Epithelial cell of esophagus (primary cell): ENCODE data around the gene CPED1.

Experiments used
- DNase-seq: peaks from one replicate; pipeline ENCODE4 v3.0.0; 2010; ENCODE audit warnings: low read depth
- H3K4me3 ChIP-seq: 2 replicates; pipeline ENCODE4 v1.5.1; 2011; ENCODE audit warnings: mild to moderate bottlenecking, low read length, control low read depth
- TF ChIP-seq, protein P1 (sequence below): IDR thresholded peaks from 2 replicates; pipeline ENCODE4 v1.5.1; 2011; ENCODE audit warnings: low read depth, mild to moderate bottlenecking, low read length, control low read depth, inconsistent platforms; ENCODE audit not compliant: insufficient read depth; ENCODE audit errors: missing control alignments

The CPED1 gene

DNA sequence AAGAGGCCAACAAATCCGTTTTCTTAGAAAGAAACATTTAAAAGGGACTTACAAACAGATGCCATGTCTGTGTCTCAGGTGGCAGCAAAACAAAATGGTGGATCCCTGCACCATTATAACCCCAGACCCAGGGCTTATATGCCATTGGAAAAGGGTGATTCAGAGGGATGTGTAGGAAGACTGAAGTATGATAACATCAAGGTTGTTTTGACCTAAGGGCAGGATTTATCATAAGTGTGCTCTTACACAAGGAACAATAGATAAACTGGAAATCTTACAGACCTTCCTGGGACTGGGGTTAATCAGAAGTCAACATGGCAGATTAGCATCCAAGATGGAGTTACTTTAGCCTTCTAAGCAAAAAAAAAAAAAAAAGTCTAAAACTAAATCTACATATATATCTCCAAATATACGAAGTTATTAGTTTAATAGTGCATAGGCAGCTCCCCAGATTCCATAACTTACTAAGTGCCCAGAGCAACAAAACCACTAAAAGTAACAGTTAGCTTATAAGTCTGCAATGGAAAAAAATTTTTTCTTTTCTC is 306.0 kb downstream of the CPED1 start:
- TF ChIP-seq, protein P1, sequence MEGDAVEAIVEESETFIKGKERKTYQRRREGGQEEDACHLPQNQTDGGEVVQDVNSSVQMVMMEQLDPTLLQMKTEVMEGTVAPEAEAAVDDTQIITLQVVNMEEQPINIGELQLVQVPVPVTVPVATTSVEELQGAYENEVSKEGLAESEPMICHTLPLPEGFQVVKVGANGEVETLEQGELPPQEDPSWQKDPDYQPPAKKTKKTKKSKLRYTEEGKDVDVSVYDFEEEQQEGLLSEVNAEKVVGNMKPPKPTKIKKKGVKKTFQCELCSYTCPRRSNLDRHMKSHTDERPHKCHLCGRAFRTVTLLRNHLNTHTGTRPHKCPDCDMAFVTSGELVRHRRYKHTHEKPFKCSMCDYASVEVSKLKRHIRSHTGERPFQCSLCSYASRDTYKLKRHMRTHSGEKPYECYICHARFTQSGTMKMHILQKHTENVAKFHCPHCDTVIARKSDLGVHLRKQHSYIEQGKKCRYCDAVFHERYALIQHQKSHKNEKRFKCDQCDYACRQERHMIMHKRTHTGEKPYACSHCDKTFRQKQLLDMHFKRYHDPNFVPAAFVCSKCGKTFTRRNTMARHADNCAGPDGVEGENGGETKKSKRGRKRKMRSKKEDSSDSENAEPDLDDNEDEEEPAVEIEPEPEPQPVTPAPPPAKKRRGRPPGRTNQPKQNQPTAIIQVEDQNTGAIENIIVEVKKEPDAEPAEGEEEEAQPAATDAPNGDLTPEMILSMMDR = no peak
- peak; percentile 18 for DNase-seq

DNA sequence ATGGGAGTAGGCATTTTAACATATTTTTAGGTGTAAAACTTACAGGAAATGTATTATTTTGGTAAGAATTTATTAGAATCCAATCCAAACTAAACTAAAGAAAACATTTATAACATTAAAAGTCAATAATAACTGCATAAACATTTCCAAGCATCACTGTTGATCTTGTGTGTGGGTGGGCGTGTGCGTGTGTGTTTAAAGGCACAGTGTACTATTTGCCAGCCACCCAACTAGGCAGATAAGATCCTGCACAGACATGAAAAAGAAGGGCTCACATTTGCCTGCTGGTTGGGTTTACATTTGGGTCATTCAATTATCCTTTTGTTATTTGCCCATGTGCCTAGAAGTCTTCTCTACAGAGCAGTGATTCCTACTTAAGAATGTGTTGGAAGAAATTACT is 309.3 kb downstream of the CPED1 start:
- TF ChIP-seq, protein P1 = no peak
- no peak for DNase-seq
- H3K4me3 ChIP-seq = no peak overlapping the region

More for the DNA sequence above, 306.0 kb downstream of the CPED1 start:
- H3K4me3 ChIP-seq = no peak overlapping the region

DNA sequence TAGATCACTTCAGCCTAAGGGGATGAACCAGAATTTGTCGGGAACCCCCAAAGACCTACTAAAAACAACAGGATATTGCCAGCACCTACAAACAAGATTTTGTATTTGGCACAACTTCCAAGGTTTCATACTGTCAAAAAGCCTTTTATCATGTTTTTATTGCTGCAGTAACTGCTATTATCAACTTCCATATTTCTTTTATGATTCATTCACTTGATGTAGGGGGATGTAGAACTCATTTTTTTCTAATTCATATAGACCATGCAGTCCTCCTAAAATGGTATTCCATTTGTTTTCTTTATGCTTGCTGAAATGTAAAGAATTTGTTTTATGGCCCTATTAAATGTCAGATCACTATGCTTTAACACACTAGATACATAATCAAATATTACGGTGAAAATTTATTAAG is 310.3 kb downstream of the CPED1 start:
- TF ChIP-seq, protein P1 = no peak
- H3K4me3 ChIP-seq = no peak overlapping the region
- DNase-seq = no peak

DNA sequence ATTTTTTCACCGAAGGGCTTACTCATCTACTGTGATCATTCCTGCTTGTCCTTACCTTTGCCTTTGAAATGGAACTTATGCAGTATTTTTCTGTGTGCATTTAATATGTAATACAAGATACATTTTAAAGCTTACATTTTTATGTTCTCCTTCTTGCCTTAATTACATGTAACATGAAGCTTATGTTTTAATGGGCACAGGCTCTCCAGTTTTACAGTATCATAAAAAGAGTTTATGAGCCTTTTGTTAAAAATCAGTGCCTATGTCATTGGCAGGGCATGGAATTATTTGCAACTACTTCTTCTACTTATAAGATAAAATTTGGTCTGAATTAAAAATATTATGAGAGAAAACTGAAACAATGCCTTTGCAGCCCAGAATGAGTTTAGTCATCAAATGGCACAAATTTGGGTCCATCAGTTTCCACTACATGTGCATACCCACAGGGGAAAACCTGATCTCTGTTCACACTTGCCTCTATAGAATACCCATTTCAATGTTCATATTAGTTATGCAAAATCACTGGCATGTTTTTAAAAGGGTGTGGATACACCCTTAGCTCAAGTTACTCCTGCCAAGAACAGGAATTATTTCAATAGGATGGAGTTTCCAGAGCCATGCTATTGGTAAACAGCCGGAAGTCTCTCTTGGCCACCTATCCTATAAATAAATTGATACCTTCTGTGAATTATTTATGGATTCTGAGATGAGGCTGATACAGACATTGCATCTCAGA is 312.3 kb downstream of the CPED1 start:
- TF ChIP-seq, protein P1 = no peak
- no peak overlapping the region for H3K4me3 ChIP-seq
- DNase-seq = peak; percentile 17

DNA sequence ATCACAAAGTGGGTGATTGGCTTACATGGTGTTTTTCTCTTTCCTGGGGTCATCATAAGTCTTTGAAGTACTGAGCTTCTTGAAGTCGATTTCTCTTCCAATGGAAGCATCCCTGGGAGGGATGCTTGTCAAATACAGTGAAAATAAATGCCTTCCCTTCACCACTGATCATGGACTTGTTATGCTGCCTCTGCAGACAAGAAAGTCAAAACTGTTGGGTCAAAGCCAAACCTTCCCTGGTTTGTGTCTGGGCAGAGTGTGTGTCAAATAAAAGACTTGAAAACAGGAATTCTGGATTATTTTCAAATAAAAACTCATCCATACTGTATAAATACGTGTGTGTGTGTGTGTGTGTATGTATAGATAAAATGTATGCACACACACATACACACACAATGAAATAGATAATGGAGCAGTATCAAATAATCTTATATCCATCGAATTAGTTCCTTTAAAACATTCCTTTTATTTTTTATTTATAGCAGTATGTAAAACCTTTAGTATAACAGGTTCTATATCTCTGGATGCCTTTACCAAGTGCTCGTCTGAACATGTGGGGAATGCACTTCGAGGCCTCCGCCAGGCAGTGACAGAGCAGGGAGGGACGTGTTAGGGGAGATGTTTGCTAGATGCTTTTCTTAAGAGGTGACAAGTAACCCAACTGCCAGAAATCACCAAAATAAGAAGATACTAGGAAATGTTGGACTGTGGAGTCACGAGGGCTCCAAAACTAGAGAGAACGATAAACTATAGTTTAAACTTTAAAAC is 313.1 kb downstream of the CPED1 start:
- no peak overlapping the region for H3K4me3 ChIP-seq
- TF ChIP-seq, protein P1 = no peak
- DNase-seq = peak; percentile 44

DNA sequence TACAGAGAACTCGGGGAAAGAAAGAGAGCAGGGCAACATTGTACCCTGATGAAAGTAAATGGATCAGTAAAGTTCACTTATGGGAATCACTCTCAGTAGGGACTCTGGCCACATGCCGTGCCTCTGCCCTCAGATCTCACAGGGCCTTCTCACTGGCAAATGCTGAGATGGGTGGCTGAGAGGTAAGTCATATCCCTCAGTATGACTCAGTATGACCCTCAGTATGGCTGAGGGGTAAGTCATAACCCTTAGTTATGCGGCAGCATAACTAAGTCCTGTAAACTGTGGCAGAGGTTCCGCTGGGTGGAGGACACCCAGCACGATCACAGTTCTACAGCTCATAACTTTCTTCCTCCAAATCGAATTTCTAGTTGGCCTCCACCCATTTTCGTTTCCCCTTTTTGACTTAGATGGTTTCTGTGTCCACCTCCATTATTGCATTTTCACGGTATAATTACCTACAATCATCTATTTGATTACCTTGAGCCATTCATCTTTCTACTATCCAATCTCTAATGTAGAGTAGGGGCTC is 313.8 kb downstream of the CPED1 start:
- DNase-seq = peak; percentile 53
- no peak overlapping the region for H3K4me3 ChIP-seq
- TF ChIP-seq, protein P1 = no peak
